H4 (cell line): Measurements from ENCODE around the gene HS3ST5. TPM values are rescaled to one million over a fixed set of nuclear protein-coding genes. Genes with fewer than 3 reads are reported as not detected.
"Not testable (repeated sequence)": the region's sequence is repeated elsewhere in the genome, so short reads cannot be mapped to it uniquely, and the experiment has no call there.

Experiments
- DNase-seq: peaks from one replicate; pipeline ENCODE4 v3.0.0-alpha.2; 2015; ENCODE audit warnings: low spot score
- total RNA-seq: library from RNA; depleted of rRNA; stranded (reverse); fragments of >200 nt; shearing (Covaris generic); gene quantifications from 2 replicates; pipeline ENCODE4 v1.2.3, GENCODE V29; 2014

Gene HS3ST5
- total RNA-seq, 1 experiment from 2014 or later: not detected

- DNase-seq: no peak
Measured at GRCh38 chr6:114090626-114091025, 252.2 kb downstream of the HS3ST5 start.

- no peak for DNase-seq
Measured at GRCh38 chr6:114087496-114087895, 255.3 kb downstream of the HS3ST5 start.

- DNase-seq: no peak
Measured at GRCh38 chr6:114085211-114085610, 257.6 kb downstream of the HS3ST5 start.

- no peak for DNase-seq
Measured at GRCh38 chr6:114084327-114084890, 258.4 kb downstream of the HS3ST5 start.

GRCh38 chr6:114083251-114083650, 259.6 kb downstream of the HS3ST5 start:
- DNase-seq: no peak

GRCh38 chr6:114081730-114082129, 261.1 kb downstream of the HS3ST5 start:
- DNase-seq: no peak

GRCh38 chr6:114080891-114081510, 261.8 kb downstream of the HS3ST5 start:
- no peak for DNase-seq

- DNase-seq: not testable (repeated sequence)
Measured at GRCh38 chr6:114080410-114080809, 262.4 kb downstream of the HS3ST5 start.

- no peak for DNase-seq
Measured at GRCh38 chr6:114075777-114076176, 267.0 kb downstream of the HS3ST5 start.

GRCh38 chr6:114075300-114075699, 267.5 kb downstream of the HS3ST5 start:
- no peak for DNase-seq

- DNase-seq: no peak
Measured at GRCh38 chr6:114068771-114069170, 274.1 kb downstream of the HS3ST5 start.

- no peak for DNase-seq
Measured at GRCh38 chr6:114068116-114068515, 274.7 kb downstream of the HS3ST5 start.

GRCh38 chr6:114064862-114065261, 278.0 kb downstream of the HS3ST5 start:
- no peak for DNase-seq

- no peak for DNase-seq
Measured at GRCh38 chr6:114063956-114064355, 278.9 kb downstream of the HS3ST5 start.

GRCh38 chr6:114062199-114062598, 280.6 kb downstream of the HS3ST5 start:
- no peak for DNase-seq

- DNase-seq: no peak
Measured at GRCh38 chr6:114061741-114062140, 281.1 kb downstream of the HS3ST5 start.

GRCh38 chr6:114061116-114061515, 281.7 kb downstream of the HS3ST5 start:
- no peak for DNase-seq

- no peak for DNase-seq
Measured at GRCh38 chr6:114058435-114058834, 284.4 kb downstream of the HS3ST5 start.

GRCh38 chr6:114055763-114056162, 287.1 kb downstream of the HS3ST5 start:
- no peak for DNase-seq

GRCh38 chr6:114055349-114055748, 287.5 kb downstream of the HS3ST5 start:
- no peak for DNase-seq

- DNase-seq: no peak
Measured at GRCh38 chr6:114053791-114054190, 289.0 kb downstream of the HS3ST5 start.

GRCh38 chr6:114052141-114052540, 290.7 kb downstream of the HS3ST5 start:
- DNase-seq: no peak

GRCh38 chr6:114051031-114051430, 291.8 kb downstream of the HS3ST5 start:
- no peak for DNase-seq
